ENCODE data around the gene CD163.

GRCh38 chr12:7514416-7514815, 10.8 kb upstream of the CD163 start:
- no peak for TF ChIP-seq CTCF (IDR thresholded peaks at IDR 0.05)
- TF ChIP-seq POLR2A (IDR thresholded peaks at IDR 0.05): no peak

All from right lobe of liver (tissue), 4 donors.